Stimulated activated CD8-positive, alpha-beta memory T cell treated with anti-CD3 and anti-CD28 coated beads, Interleukin-12 subunit alpha, Interleukin-12 subunit beta, amount 100 ng/mL, for 24 hours (primary cell): ENCODE data around the gene WDR53.
"Not testable (repeated sequence)": the region's sequence is repeated elsewhere in the genome, so short reads cannot be mapped to it uniquely, and the experiment has no call there.

Experiments
- DNase-seq: peaks from one replicate; pipeline ENCODE4 v3.0.0-alpha.2; 2020; ENCODE audit errors: extremely low read depth

Gene WDR53

DNA sequence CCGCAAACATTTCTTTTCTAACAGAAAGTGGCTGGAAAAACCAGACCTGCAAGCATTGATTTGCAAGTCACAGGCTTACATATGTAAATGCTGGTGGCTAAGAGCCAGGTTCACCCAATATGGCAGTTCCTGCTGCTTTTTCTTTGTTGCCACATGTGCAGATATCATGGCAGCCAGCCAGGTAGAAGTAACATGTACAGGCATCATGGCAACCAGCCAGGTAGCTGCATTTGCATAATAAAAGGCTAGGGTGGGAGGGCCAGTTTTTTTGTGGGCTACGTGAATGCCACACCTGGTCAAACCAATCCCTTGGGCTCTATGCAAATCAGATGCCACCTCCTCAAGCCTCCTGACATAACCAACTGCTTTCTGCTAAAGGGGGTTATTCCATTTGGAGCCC, 50.4 kb downstream of the WDR53 start:
- DNase-seq, result no peak

DNA sequence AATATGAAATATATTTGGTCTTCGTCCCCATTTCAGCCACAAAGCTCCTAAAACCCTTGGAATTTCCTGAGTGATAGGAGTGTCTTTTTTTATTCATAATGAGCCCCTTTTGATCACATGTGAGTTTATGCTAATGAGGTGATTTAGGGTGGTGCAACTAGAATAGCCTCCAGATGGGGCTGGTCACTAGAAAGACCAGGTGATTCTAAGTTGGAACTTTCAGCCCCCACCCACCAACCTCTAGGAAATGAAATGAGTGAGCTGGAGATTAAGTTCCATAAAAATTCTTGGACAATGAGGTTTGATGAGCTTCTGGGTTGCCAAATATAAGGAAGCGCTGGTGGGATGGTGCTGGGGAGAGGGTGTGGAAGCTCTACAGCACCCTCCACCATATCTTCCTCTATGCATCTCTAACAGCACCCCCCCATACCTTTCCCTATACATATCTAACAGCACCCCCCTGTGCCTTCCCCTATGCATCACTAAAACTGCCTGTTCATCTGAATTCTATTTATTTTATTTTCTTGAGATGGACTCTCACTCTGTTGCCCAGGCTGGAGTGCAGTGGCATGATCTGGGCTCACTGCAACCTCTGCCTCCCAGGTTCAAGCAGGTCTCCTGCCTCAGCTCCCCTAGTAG, 51.1 kb downstream of the WDR53 start:
- no peak for DNase-seq

DNA sequence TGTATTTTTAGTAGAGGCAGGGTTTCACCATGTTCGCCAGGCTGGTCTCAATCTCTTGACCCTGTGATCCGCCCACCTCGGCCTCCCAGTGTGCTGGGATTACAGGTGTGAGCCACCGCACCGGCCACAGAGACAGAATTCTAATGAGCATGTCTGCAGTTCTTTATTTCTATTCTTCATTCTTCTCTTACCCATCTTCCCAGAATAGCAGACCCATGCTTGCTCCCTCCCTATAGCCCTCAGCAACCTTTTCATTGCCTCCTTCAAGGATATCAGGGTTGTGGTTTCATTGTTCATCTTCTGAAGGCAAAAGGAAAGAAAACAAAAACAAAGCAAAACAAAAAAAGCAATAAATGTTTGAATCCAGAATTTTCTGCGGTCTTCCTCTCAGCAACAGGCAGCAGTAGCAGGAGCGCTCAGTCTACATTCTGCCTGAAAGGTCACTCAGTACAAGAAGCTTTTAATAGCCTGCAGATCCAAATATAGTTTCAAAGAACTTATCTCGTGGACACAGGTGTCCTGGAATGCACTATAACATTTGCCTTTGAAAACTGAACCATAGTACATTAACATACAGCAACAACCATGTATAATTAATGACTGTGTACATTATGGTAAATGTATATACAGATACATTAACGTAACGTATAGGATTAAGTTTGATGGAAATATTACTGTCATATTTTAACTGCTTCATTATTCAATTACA, 53.3 kb downstream of the WDR53 start, which contains the start of gene SMCO1:
Gene SMCO1 (minus strand): TSS at position 434 of the 709 bp plus-strand sequence. CDS start 137 bp downstream, at position 297.
- DNase-seq, result no peak

DNA sequence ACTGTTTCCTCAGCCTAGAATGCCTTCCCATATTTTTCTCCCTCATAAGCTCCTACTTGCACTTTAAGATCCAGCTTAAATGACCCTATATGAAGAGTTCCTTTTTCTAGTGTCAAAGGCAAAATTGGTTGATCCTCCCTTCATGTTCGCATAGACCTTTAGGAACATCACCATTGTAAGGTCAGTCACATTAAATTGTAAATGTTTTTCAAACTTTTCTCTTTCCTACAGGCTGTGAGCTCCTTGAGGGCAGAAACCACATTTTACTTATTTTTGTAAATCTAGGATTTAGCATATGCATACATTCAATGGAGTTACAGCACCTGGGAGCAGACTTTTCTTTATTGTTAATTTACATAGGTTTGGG, 54.0 kb downstream of the WDR53 start:
- no peak for DNase-seq

DNA sequence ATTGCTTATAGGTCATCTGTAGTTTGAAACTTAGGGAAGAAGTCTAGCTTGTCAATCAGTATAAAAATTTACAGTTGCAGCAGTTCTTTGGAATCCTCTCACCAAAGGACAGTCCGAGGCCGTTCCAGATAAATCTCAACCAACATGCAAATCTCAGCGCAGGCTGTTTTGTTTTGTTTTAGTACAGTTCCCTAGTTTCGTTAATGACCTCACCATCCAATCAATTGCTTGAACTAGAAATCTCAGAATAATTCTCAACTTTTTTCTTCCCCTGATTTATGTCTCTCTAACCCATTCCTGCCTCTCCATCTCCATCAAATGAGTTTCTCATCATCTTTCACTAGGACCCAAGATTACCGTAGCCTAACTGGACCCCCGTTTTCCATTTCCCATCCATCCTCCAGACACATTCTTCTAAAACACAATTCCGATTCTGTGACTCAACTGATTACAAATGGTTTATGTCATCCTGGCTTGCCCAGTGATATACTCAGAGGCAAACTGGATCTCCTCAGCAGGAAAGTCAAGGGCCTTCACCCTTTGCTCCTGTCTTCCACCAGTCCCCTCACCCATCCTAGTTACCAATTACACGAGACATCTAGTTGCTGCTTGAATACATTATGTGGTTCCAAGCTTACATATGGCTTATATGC, 54.5 kb downstream of the WDR53 start:
- no peak for DNase-seq

DNA sequence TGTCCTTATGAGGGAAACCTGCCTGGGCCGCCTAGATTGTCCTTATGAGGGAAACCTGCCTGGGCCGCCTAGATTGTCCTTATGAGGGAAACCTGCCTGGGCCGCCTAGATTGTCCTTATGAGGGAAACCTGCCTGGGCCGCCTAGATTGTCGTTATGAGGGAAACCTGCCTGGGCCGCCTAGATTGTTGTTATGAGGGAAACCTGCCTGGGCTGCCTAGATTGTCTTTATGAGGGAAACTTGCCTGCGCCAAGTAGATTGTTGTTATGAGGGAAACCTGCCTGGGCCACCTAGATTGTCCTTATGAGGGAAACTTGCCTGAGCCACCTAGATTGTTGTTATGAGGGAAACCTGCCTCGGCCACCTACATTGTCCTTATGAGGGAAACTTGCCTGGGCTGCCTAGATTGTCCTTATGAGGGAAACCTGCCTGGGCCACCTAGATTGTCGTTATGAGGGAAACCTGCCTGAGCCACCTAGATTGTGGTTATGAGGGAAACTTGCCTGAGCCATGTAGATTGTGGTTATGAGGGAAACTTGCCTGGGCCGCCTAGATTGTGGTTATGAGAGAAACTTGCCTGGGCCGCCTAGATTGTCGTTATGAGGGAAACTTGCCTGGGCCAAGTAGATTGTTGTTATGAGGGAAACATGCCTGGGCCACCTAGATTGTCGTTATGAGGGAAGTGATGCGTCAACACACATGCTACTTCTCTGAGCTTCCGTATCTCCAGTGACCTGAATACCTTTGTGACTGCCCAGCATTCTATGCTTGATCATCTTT, 56.5 kb downstream of the WDR53 start:
- not testable (repeated sequence) for DNase-seq

DNA sequence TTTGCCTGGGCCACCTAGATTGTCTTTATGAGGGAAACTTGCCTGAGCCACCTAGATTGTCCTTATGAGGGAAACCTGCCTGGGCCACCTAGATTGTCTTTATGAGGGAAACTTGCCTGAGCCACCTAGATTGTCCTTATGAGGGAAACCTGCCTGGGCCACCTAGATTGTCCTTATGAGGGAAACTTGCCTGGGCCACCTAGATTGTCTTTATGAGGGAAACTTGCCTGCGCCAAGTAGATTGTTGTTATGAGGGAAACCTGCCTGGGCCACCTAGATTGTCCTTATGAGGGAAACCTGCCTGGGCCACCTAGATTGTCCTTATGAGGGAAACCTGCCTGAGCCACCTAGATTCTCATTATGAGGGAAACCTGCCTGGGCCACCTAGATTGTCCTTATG, 57.2 kb downstream of the WDR53 start:
- DNase-seq, result not testable (repeated sequence)

DNA sequence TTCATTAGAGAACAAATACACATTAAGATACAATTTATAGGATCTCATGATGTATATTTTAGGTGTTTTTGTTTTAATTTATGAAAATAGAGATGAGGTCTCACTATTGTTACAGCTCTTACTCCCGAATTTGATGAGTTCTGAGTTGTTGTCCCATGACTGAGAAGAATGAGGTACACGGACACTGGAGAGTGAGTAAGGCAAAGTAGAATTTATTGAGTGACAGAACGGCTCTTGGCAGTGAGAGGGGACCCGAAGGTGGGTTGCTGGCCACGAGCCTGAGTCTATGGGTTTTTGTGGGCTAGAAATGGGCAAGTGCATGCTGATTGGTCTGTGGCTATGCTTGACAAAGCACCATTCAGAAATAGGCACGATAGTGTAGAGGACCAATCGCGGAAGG, 61.7 kb downstream of the WDR53 start:
- DNase-seq, result no peak

DNA sequence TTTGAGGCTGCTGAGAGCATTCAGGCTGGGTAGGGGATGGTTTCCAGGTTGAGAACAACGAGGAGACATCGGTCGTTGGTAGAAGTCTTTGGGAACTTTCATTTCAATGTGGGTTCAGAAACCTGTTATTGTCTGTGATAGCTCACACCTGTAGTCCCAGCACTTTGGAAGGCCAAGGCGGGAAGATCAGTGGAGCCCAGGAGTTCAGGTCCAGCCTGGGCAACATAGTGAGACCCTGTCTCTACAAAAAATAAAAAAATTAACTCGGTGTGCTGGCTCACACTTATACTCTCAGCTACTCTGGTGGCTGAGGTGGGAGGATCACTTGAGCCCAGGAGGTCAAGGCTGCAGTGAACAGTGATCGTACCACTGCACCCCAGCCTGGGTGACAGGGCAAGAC, 63.8 kb downstream of the WDR53 start:
- no peak for DNase-seq
